ENCODE results near the gene FAM50A. TPM values are rescaled to one million over a fixed set of nuclear protein-coding genes. Genes with fewer than 3 reads are reported as not detected.
"Not testable (repeated sequence)": the region's sequence is repeated elsewhere in the genome, so short reads cannot be mapped to it uniquely, and the experiment has no call there.

FAM50A gene
- total and polyA plus RNA-seq, 2 donors (not counting 1 experiment from before 2014, with no cell fraction given): 44.5 to 79.8 TPM

DNA sequence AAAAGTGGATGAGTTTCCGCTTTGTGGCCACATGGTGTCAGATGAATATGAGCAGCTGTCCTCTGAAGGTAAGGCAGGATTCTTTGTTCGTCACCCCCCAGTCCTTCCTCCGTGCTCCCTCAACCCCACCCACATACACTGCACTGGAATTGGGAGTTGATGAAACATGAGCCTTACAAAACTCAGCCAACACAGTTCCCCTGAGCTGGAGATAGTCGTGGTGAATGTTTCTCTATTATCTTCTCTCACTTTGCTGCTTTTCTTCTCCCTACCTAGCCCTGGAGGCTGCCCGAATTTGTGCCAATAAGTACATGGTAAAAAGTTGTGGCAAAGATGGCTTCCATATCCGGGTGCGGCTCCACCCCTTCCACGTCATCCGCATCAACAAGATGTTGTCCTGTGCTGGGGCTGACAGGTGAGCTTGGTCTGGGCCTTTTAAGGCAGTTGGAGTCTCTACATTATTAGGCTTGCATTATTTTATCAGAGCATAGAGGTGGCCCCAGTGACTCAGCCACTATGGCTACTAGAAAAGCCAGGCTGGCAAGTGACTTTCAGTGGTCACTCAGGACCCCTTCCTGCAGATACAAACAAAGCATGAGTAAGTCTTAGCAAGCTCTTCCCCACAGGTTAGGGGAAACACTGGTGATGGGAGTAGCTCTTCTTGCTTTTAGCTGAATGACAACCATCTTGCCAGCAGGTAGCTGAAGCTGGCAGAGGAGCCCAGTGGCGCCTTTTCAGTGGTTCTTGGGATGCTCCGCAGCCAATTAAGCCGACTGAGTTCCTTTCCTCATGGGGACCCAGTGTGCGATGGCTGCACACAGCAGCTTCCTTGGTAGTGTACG lies 44.2 kb upstream of the FAM50A start:
- no peaks in the 10 kb centered on the region for H3K9me3 Mint-ChIP-seq (ENCODE audit: insufficient read depth)
- H3K27me3 Mint-ChIP-seq: no peaks in the 10 kb centered on the region
- peaks cover 0 to 24% of the 10 kb centered on the region in 2 experiments for H3K36me3 ChIP-seq (replicated peaks in 1 of 2; ENCODE audit: control extremely low read depth in 1 of 2, control insufficient read depth in 1 of 2, extremely low read depth in 1 of 2, insufficient read depth in 2 of 2, low read length in 1 of 2)
- WGBS (ENCODE audit: insufficient coverage): 74% methylated on average over 3 of the region's 14 CpGs
- peak overlapping the region; percentile 86 for H3K9ac ChIP-seq (ENCODE audit: low read length)
- ATAC-seq (ENCODE audit: low read depth) (no peak), DNase-seq (no peak)
- peaks cover 12 to 20% of the 10 kb centered on the region in 2 donors for H3K4me1 ChIP-seq (ENCODE audit: control insufficient read depth in 2 of 2, insufficient read depth in 2 of 2, low read length in 2 of 2)
- H3K27me3 ChIP-seq (replicated peaks in 1 of 4; ENCODE audit: control extremely low read depth in 1 of 4, control insufficient read depth in 3 of 4, insufficient read depth in 4 of 4, low read length in 3 of 4): no peaks in the 10 kb centered on the region
- H3K4me2 ChIP-seq (replicated peaks; ENCODE audit: low read depth, low read length, poor library complexity, severe bottlenecking): peak overlapping the region; percentile 81
- peaks cover 30% of the 10 kb centered on the region for H4K20me1 ChIP-seq (ENCODE audit: control insufficient read depth, insufficient read depth, low read length, poor library complexity, severe bottlenecking)
- H3K27ac ChIP-seq (ENCODE audit: low read length in 2 of 2): peak overlapping the region; percentile 13 to 100
- H3K4me3 ChIP-seq (ENCODE audit: control extremely low read depth in 1 of 5, extremely low read depth in 1 of 5, insufficient read depth in 1 of 5, low read depth in 2 of 5, low read length in 4 of 5): peak overlapping the region; percentile 63 to 96 (median 78)
- no peak overlapping the region for H2AFZ ChIP-seq (ENCODE audit: insufficient read depth, low read depth, low read length, poor library complexity, severe bottlenecking)
- TF ChIP-seq, protein P1, sequence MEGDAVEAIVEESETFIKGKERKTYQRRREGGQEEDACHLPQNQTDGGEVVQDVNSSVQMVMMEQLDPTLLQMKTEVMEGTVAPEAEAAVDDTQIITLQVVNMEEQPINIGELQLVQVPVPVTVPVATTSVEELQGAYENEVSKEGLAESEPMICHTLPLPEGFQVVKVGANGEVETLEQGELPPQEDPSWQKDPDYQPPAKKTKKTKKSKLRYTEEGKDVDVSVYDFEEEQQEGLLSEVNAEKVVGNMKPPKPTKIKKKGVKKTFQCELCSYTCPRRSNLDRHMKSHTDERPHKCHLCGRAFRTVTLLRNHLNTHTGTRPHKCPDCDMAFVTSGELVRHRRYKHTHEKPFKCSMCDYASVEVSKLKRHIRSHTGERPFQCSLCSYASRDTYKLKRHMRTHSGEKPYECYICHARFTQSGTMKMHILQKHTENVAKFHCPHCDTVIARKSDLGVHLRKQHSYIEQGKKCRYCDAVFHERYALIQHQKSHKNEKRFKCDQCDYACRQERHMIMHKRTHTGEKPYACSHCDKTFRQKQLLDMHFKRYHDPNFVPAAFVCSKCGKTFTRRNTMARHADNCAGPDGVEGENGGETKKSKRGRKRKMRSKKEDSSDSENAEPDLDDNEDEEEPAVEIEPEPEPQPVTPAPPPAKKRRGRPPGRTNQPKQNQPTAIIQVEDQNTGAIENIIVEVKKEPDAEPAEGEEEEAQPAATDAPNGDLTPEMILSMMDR (IDR thresholded peaks at IDR 0.05): no peak
- no peak for TF ChIP-seq EZH2 (IDR thresholded peaks at IDR 0.05; ENCODE audit: borderline replicate concordance, insufficient read depth, low read depth, low read length, poor library complexity, severe bottlenecking)
- peaks cover 17% of the 10 kb centered on the region for H3K4me1 Mint-ChIP-seq
- peak overlapping the region; percentile 99 for H3K27ac Mint-ChIP-seq
- peak overlapping the region; percentile 99 for H3K4me3 Mint-ChIP-seq
- intact Hi-C loops (cut with micrococcal nuclease): loop anchor here (5.0 kb wide), 2 partner anchors 93 to 118 kb away; partner anchors contain the start of genes FAM3A and SLC10A3
- POLR2A ChIA-PET: interaction anchor here (1.0 to 3.4 kb wide), 6 partner anchors 10 to 133 kb away, joined by 3 to 31 read pairs (median 4); partner anchors contain the start of genes ATP6AP1, DNASE1L1, PLXNA3 and TAFAZZIN
- no peaks in the 10 kb centered on the region for H3K79me2 ChIP-seq (ENCODE audit: control insufficient read depth, insufficient read depth, low read length)
- CTCF ChIA-PET: interaction anchor here (0.7 to 3.2 kb wide), 4 partner anchors 9 to 133 kb away, joined by 3 to 17 read pairs (median 4); partner anchors contain the start of gene DNASE1L1
- H3K9me3 ChIP-seq (ENCODE audit: control extremely low read depth in 1 of 3, control insufficient read depth in 2 of 3, insufficient read depth in 1 of 3, low read length in 2 of 3): no peaks in the 10 kb centered on the region

DNA sequence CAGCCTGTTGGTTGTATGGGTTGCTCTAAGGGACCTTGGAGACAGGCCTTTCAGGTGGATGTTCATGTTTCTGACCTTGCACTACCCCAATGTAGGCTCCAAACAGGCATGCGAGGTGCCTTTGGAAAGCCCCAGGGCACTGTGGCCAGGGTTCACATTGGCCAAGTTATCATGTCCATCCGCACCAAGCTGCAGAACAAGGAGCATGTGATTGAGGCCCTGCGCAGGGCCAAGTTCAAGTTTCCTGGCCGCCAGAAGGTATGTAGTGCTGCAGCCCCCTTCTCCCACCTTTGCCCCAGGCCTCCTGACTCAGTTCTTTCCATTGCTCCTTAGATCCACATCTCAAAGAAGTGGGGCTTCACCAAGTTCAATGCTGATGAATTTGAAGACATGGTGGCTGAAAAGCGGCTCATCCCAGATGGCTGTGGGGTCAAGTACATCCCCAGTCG lies 43.5 kb upstream of the FAM50A start:
- ChIA-PET CTCF (interaction anchor here (1.1 to 3.2 kb wide), 2 partner anchors 127 to 133 kb away, joined by 3 to 17 read pairs; no protein-coding TSS in a partner anchor), POLR2A (interaction anchor here (1.0 to 3.4 kb wide), 4 partner anchors 10 to 57 kb away, joined by 3 to 31 read pairs (median 4); partner anchors contain the start of genes ATP6AP1, DNASE1L1, PLXNA3 and TAFAZZIN)
- H3K4me3 Mint-ChIP-seq: peak overlapping the region; percentile 16
- H3K4me3 ChIP-seq (ENCODE audit: control extremely low read depth in 1 of 5, extremely low read depth in 1 of 5, insufficient read depth in 1 of 5, low read depth in 2 of 5, low read length in 4 of 5); H3K27me3 Mint-ChIP-seq; H3K9ac ChIP-seq (ENCODE audit: low read length); H3K9me3 ChIP-seq (ENCODE audit: control extremely low read depth in 1 of 3, control insufficient read depth in 2 of 3, insufficient read depth in 1 of 3, low read length in 2 of 3); H3K27ac ChIP-seq (ENCODE audit: low read length in 2 of 2); ATAC-seq (ENCODE audit: low read depth); H3K4me2 ChIP-seq (replicated peaks; ENCODE audit: low read depth, low read length, poor library complexity, severe bottlenecking); H3K9me3 Mint-ChIP-seq (ENCODE audit: insufficient read depth); DNase-seq; H3K27me3 ChIP-seq (replicated peaks in 1 of 4; ENCODE audit: control extremely low read depth in 1 of 4, control insufficient read depth in 3 of 4, insufficient read depth in 4 of 4, low read length in 3 of 4); intact Hi-C loops (cut with micrococcal nuclease); H3K79me2 ChIP-seq (ENCODE audit: control insufficient read depth, insufficient read depth, low read length); H2AFZ ChIP-seq (ENCODE audit: insufficient read depth, low read depth, low read length, poor library complexity, severe bottlenecking): not testable (repeated sequence)
- peaks cover 0 to 24% of the 10 kb centered on the region in 2 experiments for H3K36me3 ChIP-seq (replicated peaks in 1 of 2; ENCODE audit: control extremely low read depth in 1 of 2, control insufficient read depth in 1 of 2, extremely low read depth in 1 of 2, insufficient read depth in 2 of 2, low read length in 1 of 2)
- H3K4me1 Mint-ChIP-seq: peaks cover 17% of the 10 kb centered on the region
- peaks cover 30% of the 10 kb centered on the region for H4K20me1 ChIP-seq (ENCODE audit: control insufficient read depth, insufficient read depth, low read length, poor library complexity, severe bottlenecking)
- WGBS (ENCODE audit: insufficient coverage): no CpG with 5 or more reads among the region's 6 CpGs
- peak overlapping the region; percentile 20 for H3K27ac Mint-ChIP-seq
- peaks cover 12 to 20% of the 10 kb centered on the region in 2 donors for H3K4me1 ChIP-seq (ENCODE audit: control insufficient read depth in 2 of 2, insufficient read depth in 2 of 2, low read length in 2 of 2)

Measured in B cell (primary cell).